ENCODE results near the gene ADPRM.

DNA sequence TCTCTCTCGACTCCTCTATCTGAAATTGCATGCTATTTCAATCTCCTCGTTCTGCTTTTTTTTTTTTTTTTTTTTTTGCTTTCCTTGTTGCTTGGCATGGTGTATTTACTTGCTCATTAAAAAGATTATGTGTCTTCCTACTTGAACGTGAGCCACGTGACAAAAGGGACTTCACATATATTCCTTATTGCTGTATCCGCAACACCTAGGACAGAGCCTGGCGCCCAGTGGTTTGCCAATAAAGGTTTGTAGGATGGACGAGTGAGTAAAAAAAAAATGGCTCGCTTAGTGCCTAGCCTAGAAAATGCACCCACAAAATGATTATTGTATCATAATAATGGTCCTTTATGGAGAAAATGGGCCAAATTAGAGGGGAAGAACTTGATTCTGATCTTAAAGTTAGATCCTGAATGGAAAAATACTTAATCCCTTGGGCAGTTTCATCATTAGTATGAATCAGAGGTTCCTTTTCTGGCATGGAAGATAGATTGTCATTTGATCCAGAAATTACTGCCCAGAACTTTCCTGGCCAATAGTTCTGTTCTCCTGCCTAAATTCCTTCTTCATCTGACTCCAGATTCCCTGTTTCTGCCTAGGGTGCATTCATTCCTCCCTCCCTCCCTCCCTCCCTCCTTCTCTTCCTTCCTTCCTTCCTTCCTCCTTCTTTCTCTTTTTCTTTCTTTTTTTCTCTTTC lies 46.1 kb downstream of the ADPRM start:
- TF ChIP-seq CTCF (conservative IDR thresholded peaks at IDR 0.05 in 1 of 2, IDR thresholded peaks at IDR 0.05 in 1 of 2; ENCODE audit: extremely low read depth in 1 of 2, insufficient read depth in 1 of 2, low read depth in 1 of 2, low read length in 2 of 2) (no peak), EZH2 (IDR thresholded peaks at IDR 0.05; ENCODE audit: borderline replicate concordance, low read length) (no peak)
